Endothelial cell of umbilical vein (primary cell): ENCODE results near the gene R3HDM1. TPM values are rescaled to one million over a fixed set of nuclear protein-coding genes. Genes with fewer than 3 reads are reported as not detected.

ENCODE experiments used
- BruUV-seq: library from RNA; stranded (reverse); fragments of 400-500 nt; replicated peaks from 2 replicates; lab custom pipeline; 2021; lab: Mats Ljungman, UMichigan
- CTCF ChIA-PET: fragments of 300-600, 350-600 bp; sonication (Branson Sonifier 250); formaldehyde crosslinking; loops from one replicate; lab custom pipeline; 2021; ENCODE audit warnings: antibody characterized with exemption, inconsistent platforms; lab: Charles Lee
- POLR2A ChIA-PET: fragments of 300-600, 350-600 bp; sonication (Branson Sonifier 250); formaldehyde crosslinking; loops from one replicate; lab custom pipeline; 2021; ENCODE audit warnings: antibody characterized with exemption, inconsistent platforms; lab: Charles Lee
- DNase-seq: peaks from one replicate; pipeline ENCODE4 v3.0.0-alpha.2; 2011; ENCODE audit warnings: low read depth, low spot score
- FAIRE-seq: peaks from 2 replicates; lab custom pipeline; 2011; peaks lifted over from hg19 to GRCh38; lab: Jason Lieb, UNC
- H2AFZ ChIP-seq: 2 replicates; pipeline ENCODE4 v1.6.0; 2012; ENCODE audit warnings: low read depth, low read length, control low read depth, inconsistent platforms
- H3K27ac ChIP-seq: 2 replicates; pipeline ENCODE4 v1.5.1; 2011; ENCODE audit warnings: low read depth, mild to moderate bottlenecking, control low read depth, low read length, moderate library complexity; ENCODE audit not compliant: insufficient read depth
- H3K27me3 ChIP-seq, 2 experiments: 2 replicates each; pipeline versions ENCODE4 v1.6.0 to v1.6.1; 2011; ENCODE audit warnings: low read length in 2 of 2, mixed read lengths in 1 of 2; ENCODE audit not compliant: control insufficient read depth in 2 of 2, insufficient read depth in 2 of 2
- H3K36me3 ChIP-seq, 2 experiments: 2 replicates in 1 of 2; 3 replicates in 1 of 2; pipeline ENCODE4 v1.5.1; 2011; ENCODE audit warnings: low read length in 2 of 2, mild to moderate bottlenecking in 1 of 2, moderate library complexity in 1 of 2; ENCODE audit not compliant: control insufficient read depth in 2 of 2, insufficient read depth in 2 of 2; ENCODE audit errors: extremely low read depth in 1 of 2
- H3K4me1 ChIP-seq: 3 replicates; pipeline ENCODE4 v1.5.1; 2011; ENCODE audit warnings: mild to moderate bottlenecking, low read length; ENCODE audit not compliant: control insufficient read depth, insufficient read depth; ENCODE audit errors: extremely low read depth
- H3K4me2 ChIP-seq: 2 replicates; pipeline ENCODE4 v1.6.1; 2011; ENCODE audit warnings: low read length, control low read depth, mixed read lengths; ENCODE audit not compliant: insufficient read depth
- H3K4me3 ChIP-seq, 3 experiments: fragments of 200-600 bp in 1 of 3; sonication (generic), shearing (Covaris generic) in 1 of 3; replicated peaks in 1 of 3; 2 replicates each; pipeline ENCODE4 v1.5.1; 2011 to 2016; ENCODE audit warnings: control low read depth in 3 of 3, low read length in 3 of 3, mild to moderate bottlenecking in 2 of 3, inconsistent platforms in 1 of 3, low read depth in 1 of 3, moderate library complexity in 1 of 3; ENCODE audit not compliant: insufficient read depth in 1 of 3
- H3K79me2 ChIP-seq: 2 replicates; pipeline ENCODE4 v1.6.0; 2012; ENCODE audit warnings: low read length, inconsistent platforms; ENCODE audit not compliant: control insufficient read depth, insufficient read depth
- H3K9ac ChIP-seq: replicated peaks from 2 replicates; pipeline ENCODE3; 2011; ENCODE audit warnings: low read length, control low read depth; ENCODE audit not compliant: insufficient read depth; ENCODE audit errors: extremely low read depth
- H3K9me1 ChIP-seq: replicated peaks from 3 replicates; pipeline ENCODE4 v1.6.0; 2011; ENCODE audit warnings: mild to moderate bottlenecking, low read length; ENCODE audit not compliant: control insufficient read depth, insufficient read depth; ENCODE audit errors: extremely low read depth
- H3K9me3 ChIP-seq: replicated peaks from 2 replicates; pipeline ENCODE4 v1.5.1; 2012; ENCODE audit warnings: low read length, inconsistent platforms; ENCODE audit not compliant: control insufficient read depth, insufficient read depth
- H4K20me1 ChIP-seq: replicated peaks from 2 replicates; pipeline ENCODE3; 2011; ENCODE audit warnings: mild to moderate bottlenecking, low read length; ENCODE audit not compliant: control insufficient read depth, insufficient read depth; ENCODE audit errors: extremely low read depth
- CTCF ChIP-seq, 2 donors: IDR thresholded peaks; 1 replicate in 1 of 2; 2 replicates in 1 of 2; pipeline ENCODE4 v1.5.1; 2011; ENCODE audit warnings: low read length in 2 of 2, mild to moderate bottlenecking in 2 of 2, moderate library complexity in 2 of 2, control low read depth in 1 of 2, inconsistent platforms in 1 of 2, low read depth in 1 of 2; ENCODE audit not compliant: insufficient read depth in 1 of 2; ENCODE audit errors: extremely low read depth in 1 of 2
- EZH2 ChIP-seq: IDR thresholded peaks from 2 replicates; pipeline ENCODE4 v1.6.1; 2012; ENCODE audit warnings: borderline replicate concordance, low read depth, mild to moderate bottlenecking, moderate library complexity, low read length, inconsistent platforms; ENCODE audit not compliant: severe bottlenecking
- FOS ChIP-seq: IDR thresholded peaks from 2 replicates; pipeline ENCODE4 v1.6.1; 2011; ENCODE audit warnings: mild to moderate bottlenecking, low read length, moderate library complexity, borderline replicate concordance; ENCODE audit not compliant: insufficient read depth
- GATA2 ChIP-seq: IDR thresholded peaks from 2 replicates; pipeline ENCODE4 v1.7.0; 2011; ENCODE audit warnings: low read depth, mild to moderate bottlenecking, moderate library complexity, mixed read lengths, low read length; ENCODE audit not compliant: insufficient read length, insufficient read depth
- JUN ChIP-seq: IDR thresholded peaks from 2 replicates; pipeline ENCODE4 v1.6.1; 2011; ENCODE audit warnings: borderline replicate concordance, low read depth; ENCODE audit not compliant: insufficient read length, insufficient read depth
- MAX ChIP-seq: IDR thresholded peaks from 2 replicates; pipeline ENCODE4 v1.6.1; 2011; ENCODE audit not compliant: insufficient read depth, insufficient read length
- MYC ChIP-seq: IDR thresholded peaks from one replicate; pipeline ENCODE4 v1.6.1; 2011; ENCODE audit warnings: mild to moderate bottlenecking, low read depth, low read length
- POLR2A ChIP-seq: IDR thresholded peaks from 2 replicates; pipeline ENCODE4 v1.6.1; 2012; ENCODE audit warnings: low read depth, mild to moderate bottlenecking, control low read depth, low read length
- POLR2AphosphoS5 ChIP-seq: IDR thresholded peaks from 2 replicates; pipeline ENCODE4 v1.6.1; 2012; ENCODE audit warnings: low read depth, mild to moderate bottlenecking, control low read depth, low read length, moderate library complexity; ENCODE audit not compliant: insufficient read depth
- dilution Hi-C: fragments of 300-500 bp; cut with MboI; formaldehyde crosslinking; loops from one replicate; pipeline ENCODE4 v1.15.0; 2019; ENCODE audit warnings: low sequenced_read_pairs; ENCODE audit not compliant: extremely low pct_ligation_motif_present
- intact Hi-C: fragments of 100-400 bp; cut with micrococcal nuclease; formaldehyde crosslinking; loops from one replicate; pipeline ENCODE4 v1.10.0; 2022
- polyA plus RNA-seq, 4 experiments: library from polyadenylated mRNA; depleted of rRNA in 3 of 4; stranded (reverse) in 3 of 4; unstranded in 1 of 4; fragments of >200 nt; gene quantifications; 2 replicates each; pipeline versions ENCODE4 v1.2.1 to v1.2.3, GENCODE V29; 2011 to 2012; ENCODE audit warnings: missing spikeins in 1 of 4
- total RNA-seq: library from RNA; stranded (reverse); gene quantifications from 2 replicates; pipeline ENCODE4 v1.2.3, GENCODE V29; 2021

Gene R3HDM1
- total and polyA plus RNA-seq, 2 donors (not counting 3 experiments of a cell fraction or from before 2014, with no cell fraction given): 36.6 to 61.8 TPM

- Histone ChIP-seq H3K36me3 (no peaks in the 10 kb centered on the region), H3K9ac (no peak overlapping the region), H3K27ac (no peak overlapping the region), H3K4me2 (no peak overlapping the region), H3K79me2 (no peaks in the 10 kb centered on the region), H3K4me1 (no peaks in the 10 kb centered on the region), H3K4me3 (no peak overlapping the region), H2AFZ (no peak overlapping the region), H3K9me3 (no peaks in the 10 kb centered on the region), H3K27me3 (no peaks in the 10 kb centered on the region), H3K9me1 (no peaks in the 10 kb centered on the region), H4K20me1 (no peaks in the 10 kb centered on the region)
- no peak for DNase-seq
- CTCF ChIA-PET: no interaction called here
- FAIRE-seq: no peak
- no TSS peak for BruUV-seq
- no peak for TF ChIP-seq GATA2
- TF ChIP-seq EZH2: no peak
- no peak for TF ChIP-seq JUN
- TF ChIP-seq POLR2AphosphoS5: no peak
- TF ChIP-seq MAX: no peak
- TF ChIP-seq MYC: no peak
- TF ChIP-seq POLR2A: no peak
- no peak for TF ChIP-seq FOS
- no peak for TF ChIP-seq CTCF (IDR thresholded peaks at IDR 0.05; ENCODE audit: extremely low read depth in 1 of 2, insufficient read depth in 1 of 2, low read depth in 1 of 2, low read length in 2 of 2)
- dilution Hi-C loops: no loop called here
- intact Hi-C loops: no loop called here
- POLR2A ChIA-PET: no interaction called here
Observed at GRCh38 chr2:135512099-135512498, 19.2 kb upstream of the R3HDM1 start.
